SK-N-SH treated with all-trans-retinoic acid at 6 μM for 48 hours (cell line): ENCODE measurements around the gene TECPR1.
A peak's percentile ranks its signal among the peaks of the same experiment; 100 is the strongest.

Experiments
- ATAC-seq: fragments of 200-7000 bp; cut with Tn5 transposase; 3 replicates; pipeline ENCODE4 v1.9.1; 2020; ENCODE audit warnings: mild to moderate bottlenecking, moderate library complexity
- ARNTL ChIP-seq: fragments of 450-650 bp; formaldehyde crosslinking; IDR thresholded peaks from 2 replicates; pipeline ENCODE4 v1.5.0; 2020; ENCODE audit warnings: low read depth, mild to moderate bottlenecking, moderate library complexity, borderline replicate concordance
- BACH2 ChIP-seq: fragments of 250-450 bp; sonication (Bioruptor Pico); IDR thresholded peaks from 2 replicates; pipeline ENCODE4 v1.9.0; 2021; ENCODE audit warnings: mild to moderate bottlenecking, borderline replicate concordance
- CREB5 ChIP-seq: fragments of 250-450 bp; sonication (Bioruptor Pico); IDR thresholded peaks from 2 replicates; pipeline ENCODE4 v1.5.1; 2020; ENCODE audit warnings: low read depth, mild to moderate bottlenecking, moderate library complexity
- CSDC2 ChIP-seq: fragments of 250-450 bp; sonication (Bioruptor Pico); IDR thresholded peaks from 2 replicates; pipeline ENCODE4 v1.5.0; 2020; ENCODE audit warnings: mild to moderate bottlenecking, moderate library complexity
- CSRNP3 ChIP-seq: fragments of 250-450 bp; sonication (Bioruptor Pico); IDR thresholded peaks from 2 replicates; pipeline ENCODE4 v1.5.1; 2021; ENCODE audit warnings: mild to moderate bottlenecking, moderate library complexity
- GLIS3 ChIP-seq: fragments of 250-450 bp; sonication (Bioruptor Pico); IDR thresholded peaks from 2 replicates; pipeline ENCODE4 v1.5.0; 2020; ENCODE audit warnings: mild to moderate bottlenecking, moderate library complexity
- ISL1 ChIP-seq: fragments of 250-450 bp; sonication (Bioruptor Pico); IDR thresholded peaks from 2 replicates; pipeline ENCODE4 v2.1.2; 2022; ENCODE audit warnings: mild to moderate bottlenecking, moderate library complexity
- PATZ1 ChIP-seq: fragments of 250-450 bp; sonication (Bioruptor Pico); IDR thresholded peaks from 2 replicates; pipeline ENCODE4 v1.8.0; 2020; ENCODE audit warnings: mild to moderate bottlenecking, moderate library complexity, borderline replicate concordance
- POU6F1 ChIP-seq: fragments of 250-450 bp; sonication (Bioruptor Pico); IDR thresholded peaks from 2 replicates; pipeline ENCODE4 v1.8.0; 2021; ENCODE audit warnings: low read depth, mild to moderate bottlenecking, moderate library complexity, borderline replicate concordance
- SNAI2 ChIP-seq: fragments of 250-450 bp; sonication (Bioruptor Pico); IDR thresholded peaks from 2 replicates; pipeline ENCODE4 v1.5.0; 2020; ENCODE audit warnings: mild to moderate bottlenecking, moderate library complexity
- TCF4 ChIP-seq: fragments of 250-450 bp; sonication (Bioruptor Pico); IDR thresholded peaks from 2 replicates; pipeline ENCODE4 v1.8.0; 2021; ENCODE audit warnings: mild to moderate bottlenecking, moderate library complexity, borderline replicate concordance
- TOX ChIP-seq: fragments of 250-450 bp; sonication (Bioruptor Pico); IDR thresholded peaks from 2 replicates; pipeline ENCODE4 v1.8.0; 2021; ENCODE audit warnings: mild to moderate bottlenecking, moderate library complexity, borderline replicate concordance
- TSHZ2 ChIP-seq: fragments of 250-450 bp; sonication (Bioruptor Pico); IDR thresholded peaks from 2 replicates; pipeline ENCODE4 v1.5.0; 2020; ENCODE audit warnings: mild to moderate bottlenecking, moderate library complexity
- ZC3H10 ChIP-seq: fragments of 250-450 bp; sonication (Bioruptor Pico); IDR thresholded peaks from 2 replicates; pipeline ENCODE4 v1.5.1; 2021; ENCODE audit warnings: mild to moderate bottlenecking, moderate library complexity
- ZFP3 ChIP-seq: fragments of 250-450 bp; sonication (Bioruptor Pico); IDR thresholded peaks from 2 replicates; pipeline ENCODE4 v1.5.0; 2020; ENCODE audit warnings: mild to moderate bottlenecking, moderate library complexity
- ZFP30 ChIP-seq: fragments of 450-650 bp; formaldehyde crosslinking; IDR thresholded peaks from 2 replicates; pipeline ENCODE4 v1.5.0; 2022; ENCODE audit warnings: mild to moderate bottlenecking, moderate library complexity
- ZNF565 ChIP-seq: fragments of 450-650 bp; formaldehyde crosslinking; conservative IDR thresholded peaks from 2 replicates; pipeline ENCODE4 v1.5.0; 2020; ENCODE audit warnings: low read depth, mild to moderate bottlenecking, moderate library complexity
- ZNF70 ChIP-seq: fragments of 450-650 bp; formaldehyde crosslinking; IDR thresholded peaks from 2 replicates; pipeline ENCODE4 v1.5.0; 2020; ENCODE audit warnings: mild to moderate bottlenecking, moderate library complexity
- ZNF8 ChIP-seq: fragments of 450-650 bp; formaldehyde crosslinking; IDR thresholded peaks from 2 replicates; pipeline ENCODE4 v1.5.0; 2020; ENCODE audit warnings: mild to moderate bottlenecking, moderate library complexity

The TECPR1 gene

GRCh38 chr7:98171449-98171848 is 80.6 kb downstream of the TECPR1 start:
- ATAC-seq: no peak
- no peak for TF ChIP-seq CREB5 (CRISPR knock-in tag)
- TF ChIP-seq, all 23 proteins: peak for 0

GRCh38 chr7:98170966-98171365 is 81.1 kb downstream of the TECPR1 start:
- TF ChIP-seq TOX (CRISPR knock-in tag) (no peak), ZC3H10 (CRISPR knock-in tag) (no peak), CREB5 (CRISPR knock-in tag) (no peak), SNAI2 (CRISPR knock-in tag) (no peak), BACH2 (CRISPR knock-in tag) (no peak), ZNF70 (no peak)
- ATAC-seq: no peak

- TF ChIP-seq ISL1 (CRISPR knock-in tag) (no peak), ARNTL (CRISPR knock-in tag) (no peak), TCF4 (CRISPR knock-in tag) (no peak), TSHZ2 (CRISPR knock-in tag) (no peak), ZNF565 (no peak), GLIS3 (no peak), BACH2 (CRISPR knock-in tag) (no peak)
- ATAC-seq: no peak
These were observed 83.0 kb downstream of the TECPR1 start for GRCh38 chr7:98168904-98169621.

GRCh38 chr7:98168181-98168903 is 83.7 kb downstream of the TECPR1 start:
- ATAC-seq: peak; percentile 59
- TF ChIP-seq ZNF565 (no peak), TCF4 (CRISPR knock-in tag) (no peak), GLIS3 (no peak), ISL1 (CRISPR knock-in tag) (no peak), TOX (CRISPR knock-in tag) (no peak), ZC3H10 (CRISPR knock-in tag) (no peak), CSRNP3 (CRISPR knock-in tag) (no peak), CSDC2 (CRISPR knock-in tag) (no peak), ARNTL (CRISPR knock-in tag) (no peak), POU6F1 (CRISPR knock-in tag) (no peak), ZFP3 (CRISPR knock-in tag) (no peak), ZNF8 (CRISPR knock-in tag) (no peak), PATZ1 (no peak), ZFP30 (CRISPR knock-in tag) (no peak), CREB5 (CRISPR knock-in tag) (no peak)
